ENCODE data around the gene AURKAIP1. TPM values are rescaled to one million over a fixed set of nuclear protein-coding genes. Genes with fewer than 3 reads are reported as not detected.
A peak's percentile ranks its signal among the peaks of the same experiment; 100 is the strongest.

The AURKAIP1 gene
- total RNA-seq, 2 donors from 2014 or later, result 159 to 162 TPM

GRCh38 chr1:1348420-1349255 is 26.4 kb downstream of the AURKAIP1 start:
- no peaks in the 10 kb centered on the region for H3K27me3 Mint-ChIP-seq (ENCODE audit: insufficient read depth)
- peaks cover 10% of the 10 kb centered on the region for H3K4me1 Mint-ChIP-seq
- TF ChIP-seq CTCF (conservative IDR thresholded peaks at IDR 0.05), result no peak
- Histone ChIP-seq H3K27me3 (ENCODE audit: control insufficient read depth, insufficient read depth, low read length, poor library complexity, severe bottlenecking) (no peaks in the 10 kb centered on the region), H3K9me3 (ENCODE audit: control insufficient read depth, low read length) (no peaks in the 10 kb centered on the region), H3K36me3 (ENCODE audit: control insufficient read depth, insufficient read depth, low read length) (peaks cover 7% of the 10 kb centered on the region), H3K9ac (ENCODE audit: extremely low read depth, low read length, poor library complexity, severe bottlenecking) (peak overlapping the region; percentile 63), H3K27ac (ENCODE audit: low read depth, low read length) (no peak overlapping the region), H3K4me3 (ENCODE audit: low read length) (peak overlapping the region; percentile 90), H3K4me1 (ENCODE audit: control insufficient read depth, insufficient read depth, low read length) (peaks cover 8% of the 10 kb centered on the region)
- no peaks in the 10 kb centered on the region for H3K9me3 Mint-ChIP-seq
- WGBS, 2 experiments (ENCODE audit: insufficient coverage in 1 of 2, insufficient read length in 1 of 2), result 1 to 2% methylated on average over 23 to 109 of the region's 109 CpGs
- peak; percentile 73 for DNase-seq
- H3K36me3 Mint-ChIP-seq (ENCODE audit: low read depth), result no peaks in the 10 kb centered on the region
- peak overlapping the region; percentile 67 for H3K4me3 Mint-ChIP-seq
- H3K27ac Mint-ChIP-seq, result no peak overlapping the region

- Histone ChIP-seq H3K4me3 (ENCODE audit: low read length) (peak overlapping the region; percentile 90), H3K9ac (ENCODE audit: extremely low read depth, low read length, poor library complexity, severe bottlenecking) (peak overlapping the region; percentile 63), H3K4me1 (ENCODE audit: control insufficient read depth, insufficient read depth, low read length) (peaks cover 5% of the 10 kb centered on the region), H3K36me3 (ENCODE audit: control insufficient read depth, insufficient read depth, low read length) (peaks cover 5% of the 10 kb centered on the region), H3K27me3 (ENCODE audit: control insufficient read depth, insufficient read depth, low read length, poor library complexity, severe bottlenecking) (no peaks in the 10 kb centered on the region), H3K27ac (ENCODE audit: low read depth, low read length) (no peak overlapping the region), H3K9me3 (ENCODE audit: control insufficient read depth, low read length) (no peaks in the 10 kb centered on the region)
- DNase-seq, result peak; percentile 86
- Mint-ChIP-seq H3K9me3 (no peaks in the 10 kb centered on the region), H3K4me3 (peak overlapping the region; percentile 67), H3K27ac (no peak overlapping the region), H3K4me1 (peaks cover 10% of the 10 kb centered on the region), H3K36me3 (ENCODE audit: low read depth) (no peaks in the 10 kb centered on the region), H3K27me3 (ENCODE audit: insufficient read depth) (no peaks in the 10 kb centered on the region)
- 21 to 34% methylated on average over 15 to 26 of the region's 26 CpGs for whole genome bisulfite sequencing, 2 experiments (ENCODE audit: insufficient coverage in 1 of 2, insufficient read length in 1 of 2)
- TF ChIP-seq CTCF (conservative IDR thresholded peaks at IDR 0.05), result no peak
Measured at GRCh38 chr1:1347663-1348419, 27.2 kb downstream of the AURKAIP1 start.

- H3K27me3 ChIP-seq (ENCODE audit: control insufficient read depth, insufficient read depth, low read length, poor library complexity, severe bottlenecking), result no peaks in the 10 kb centered on the region
- H3K9ac ChIP-seq (ENCODE audit: extremely low read depth, low read length, poor library complexity, severe bottlenecking), result no peak overlapping the region
- WGBS, 2 experiments (ENCODE audit: insufficient coverage in 1 of 2, insufficient read length in 1 of 2), result 93 to 100% methylated on average over 6 to 10 of the region's 10 CpGs
- H3K4me1 Mint-ChIP-seq, result peaks cover 3% of the 10 kb centered on the region
- no peak overlapping the region for H3K27ac Mint-ChIP-seq
- H3K27me3 Mint-ChIP-seq (ENCODE audit: insufficient read depth), result no peaks in the 10 kb centered on the region
- no peaks in the 10 kb centered on the region for H3K36me3 Mint-ChIP-seq (ENCODE audit: low read depth)
- peak overlapping the region; percentile 67 for H3K4me3 Mint-ChIP-seq
- no peak for TF ChIP-seq CTCF (conservative IDR thresholded peaks at IDR 0.05)
- no peaks in the 10 kb centered on the region for H3K9me3 ChIP-seq (ENCODE audit: control insufficient read depth, low read length)
- H3K4me3 ChIP-seq (ENCODE audit: low read length), result peak overlapping the region; percentile 90
- H3K36me3 ChIP-seq (ENCODE audit: control insufficient read depth, insufficient read depth, low read length), result no peaks in the 10 kb centered on the region
- DNase-seq, result no peak
- no peak overlapping the region for H3K27ac ChIP-seq (ENCODE audit: low read depth, low read length)
- no peaks in the 10 kb centered on the region for H3K9me3 Mint-ChIP-seq
- H3K4me1 ChIP-seq (ENCODE audit: control insufficient read depth, insufficient read depth, low read length), result peaks cover 5% of the 10 kb centered on the region
Measured at GRCh38 chr1:1347026-1347595, 27.9 kb downstream of the AURKAIP1 start.
